NT2/D1 (cell line): ENCODE data around the gene KAZALD1.

Source experiments
- DNase-seq: peaks from one replicate; pipeline ENCODE4 v3.0.0-alpha.2; 2011; ENCODE audit warnings: low read depth, low spot score
- H3K27me3 ChIP-seq: 2 replicates; pipeline ENCODE4 v1.6.0; 2011; ENCODE audit warnings: mild to moderate bottlenecking; ENCODE audit not compliant: insufficient read length, insufficient read depth
- H3K36me3 ChIP-seq: 2 replicates; pipeline ENCODE4 v1.6.1; 2011; ENCODE audit warnings: mild to moderate bottlenecking, low read length, mixed read lengths; ENCODE audit not compliant: insufficient read depth, insufficient read length
- H3K4me1 ChIP-seq: 2 replicates; pipeline ENCODE4 v1.5.1; 2011; ENCODE audit not compliant: insufficient read depth, insufficient read length
- H3K4me3 ChIP-seq: 2 replicates; pipeline ENCODE4 v1.5.1; 2011; ENCODE audit warnings: low read depth; ENCODE audit not compliant: insufficient read length
- H3K9ac ChIP-seq: 2 replicates; pipeline ENCODE4 v1.6.0; 2011; ENCODE audit warnings: low read depth; ENCODE audit not compliant: insufficient read length
- H3K9me3 ChIP-seq: 2 replicates; pipeline ENCODE4 v1.5.1; 2011; ENCODE audit warnings: mild to moderate bottlenecking, low read length; ENCODE audit not compliant: insufficient read depth
- SUZ12 ChIP-seq: IDR thresholded peaks from 2 replicates; pipeline ENCODE4 v1.6.1; 2011; ENCODE audit not compliant: insufficient read length, insufficient read depth; ENCODE audit errors: extremely low read depth
- YY1 ChIP-seq: IDR thresholded peaks from 2 replicates; pipeline ENCODE4 v1.6.1; 2011; ENCODE audit not compliant: insufficient read length, insufficient read depth
- ZNF274 ChIP-seq: IDR thresholded peaks from 2 replicates; pipeline ENCODE4 v1.6.1; 2011; ENCODE audit warnings: mild to moderate bottlenecking, low read depth, low read length

Gene KAZALD1

GRCh38 chr10:101060951-101061623 is 702 bp upstream of the KAZALD1 start:
- Histone ChIP-seq H3K27me3 (peaks cover 46% of the 10 kb centered on the region), H3K4me1 (peaks cover 13% of the 10 kb centered on the region), H3K9me3 (no peaks in the 10 kb centered on the region; the same call in 1 of the 2 replicates), H3K36me3 (peaks cover 5% of the 10 kb centered on the region), H3K4me3 (peak overlapping the region; percentile 78), H3K9ac (peak overlapping the region; percentile 91)
- peak; percentile 85 for DNase-seq
- no peak for TF ChIP-seq SUZ12

GRCh38 chr10:101062232-101063049 is 652 bp downstream of the KAZALD1 start:
- Histone ChIP-seq H3K9me3 (no peaks in the 10 kb centered on the region; the same call in 1 of the 2 replicates), H3K9ac (peak overlapping the region; percentile 89), H3K27me3 (peaks cover 52% of the 10 kb centered on the region), H3K36me3 (peaks cover 2% of the 10 kb centered on the region), H3K4me3 (peak overlapping the region; percentile 78), H3K4me1 (peaks cover 14% of the 10 kb centered on the region)
- no peak for DNase-seq
- no peak for TF ChIP-seq SUZ12
- no peak for TF ChIP-seq YY1

GRCh38 chr10:101063050-101063525 is 1.3 kb downstream of the KAZALD1 start:
- Histone ChIP-seq H3K4me3 (no peak overlapping the region), H3K27me3 (peaks cover 53% of the 10 kb centered on the region), H3K36me3 (no peaks in the 10 kb centered on the region), H3K4me1 (peaks cover 14% of the 10 kb centered on the region), H3K9me3 (no peaks in the 10 kb centered on the region; the same call in 1 of the 2 replicates), H3K9ac (peak overlapping the region; percentile 89)
- no peak for DNase-seq
- TF ChIP-seq ZNF274 (no peak), SUZ12 (no peak), YY1 (no peak)

- Histone ChIP-seq H3K9me3 (no peaks in the 10 kb centered on the region; the same call in 1 of the 2 replicates), H3K27me3 (peaks cover 53% of the 10 kb centered on the region), H3K9ac (peak overlapping the region; percentile 17), H3K36me3 (no peaks in the 10 kb centered on the region), H3K4me3 (no peak overlapping the region), H3K4me1 (peaks cover 14% of the 10 kb centered on the region)
- DNase-seq: no peak
- no peak for TF ChIP-seq SUZ12
- no peak for TF ChIP-seq ZNF274
- no peak for TF ChIP-seq YY1
Measured at GRCh38 chr10:101063548-101064414, 2.0 kb downstream of the KAZALD1 start.

- Histone ChIP-seq H3K4me3 (no peak overlapping the region), H3K27me3 (peaks cover 53% of the 10 kb centered on the region)
Measured at GRCh38 chr10:101064415-101065030, 2.7 kb downstream of the KAZALD1 start.

GRCh38 chr10:101065481-101066145 is 3.8 kb downstream of the KAZALD1 start:
- TF ChIP-seq SUZ12 (no peak), YY1 (no peak), ZNF274 (no peak)
- peak overlapping the region; percentile 53 for H3K4me3 ChIP-seq
- DNase-seq: no peak
- peaks cover 53% of the 10 kb centered on the region for H3K27me3 ChIP-seq
- H3K36me3 ChIP-seq: no peaks in the 10 kb centered on the region
- no peaks in the 10 kb centered on the region; the same call in 1 of the 2 replicates for H3K9me3 ChIP-seq
- peak overlapping the region; percentile 67 for H3K9ac ChIP-seq
- peaks cover 14% of the 10 kb centered on the region for H3K4me1 ChIP-seq

More at GRCh38 chr10:101064415-101065030, 2.7 kb downstream of the KAZALD1 start:
- peaks cover 14% of the 10 kb centered on the region for H3K4me1 ChIP-seq
- TF ChIP-seq SUZ12 (no peak), YY1 (no peak)
- no peak for DNase-seq
- H3K36me3 ChIP-seq: no peaks in the 10 kb centered on the region
- no peak overlapping the region for H3K9ac ChIP-seq
- no peaks in the 10 kb centered on the region; the same call in 1 of the 2 replicates for H3K9me3 ChIP-seq
